ENCODE results near the gene BACE2. TPM values are rescaled to one million over a fixed set of nuclear protein-coding genes. Genes with fewer than 3 reads are reported as not detected.

The BACE2 gene
- total RNA-seq, 3 donors from 2014 or later (not counting 1 experiment from before 2014, with no cell fraction given), result 0.12 to 10.3 (median 0.29) TPM

DNA sequence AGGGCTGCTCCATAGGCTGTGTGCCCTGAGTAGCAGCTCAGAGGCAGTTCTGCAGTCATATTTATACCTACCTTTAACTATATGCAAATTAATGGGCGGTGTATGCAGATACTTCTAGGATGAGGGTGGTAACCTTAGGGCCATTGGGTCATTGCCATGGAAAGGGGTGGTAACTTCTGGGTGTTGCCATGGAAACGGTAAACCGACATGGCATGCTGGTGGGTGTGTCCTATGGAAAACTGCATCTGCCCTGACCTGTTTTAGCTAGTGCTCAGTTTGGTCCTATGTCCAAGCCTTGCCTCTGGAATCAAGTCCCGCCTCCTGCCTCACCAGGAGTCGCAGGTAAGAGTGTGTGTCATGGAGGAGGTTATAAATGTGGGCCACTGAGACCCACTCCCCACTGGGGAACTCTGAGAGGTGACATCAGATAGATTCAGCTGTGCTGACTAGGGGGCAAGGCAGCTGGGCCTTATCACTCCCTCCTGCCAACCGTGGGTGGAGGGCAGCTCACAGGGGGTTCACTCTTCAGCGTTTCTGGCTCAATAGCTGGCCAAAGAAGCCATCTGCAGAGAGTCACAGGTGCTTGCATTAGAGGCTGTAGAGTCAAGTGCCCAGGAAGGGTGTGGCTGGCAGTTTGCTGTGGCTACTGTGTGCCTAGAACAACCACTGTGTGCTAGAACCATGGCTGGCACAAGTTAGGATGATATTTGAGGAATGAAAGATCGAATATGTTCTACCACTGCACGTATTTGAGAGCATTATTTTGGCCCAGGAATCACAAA, 19.0 kb downstream of the BACE2 start:
- no peak overlapping the region for H3K4me3 Mint-ChIP-seq
- H3K27me3 Mint-ChIP-seq (ENCODE audit: low read depth in 2 of 2), result peaks cover 5 to 18% of the 10 kb centered on the region in 2 donors
- TF ChIP-seq, protein P1, sequence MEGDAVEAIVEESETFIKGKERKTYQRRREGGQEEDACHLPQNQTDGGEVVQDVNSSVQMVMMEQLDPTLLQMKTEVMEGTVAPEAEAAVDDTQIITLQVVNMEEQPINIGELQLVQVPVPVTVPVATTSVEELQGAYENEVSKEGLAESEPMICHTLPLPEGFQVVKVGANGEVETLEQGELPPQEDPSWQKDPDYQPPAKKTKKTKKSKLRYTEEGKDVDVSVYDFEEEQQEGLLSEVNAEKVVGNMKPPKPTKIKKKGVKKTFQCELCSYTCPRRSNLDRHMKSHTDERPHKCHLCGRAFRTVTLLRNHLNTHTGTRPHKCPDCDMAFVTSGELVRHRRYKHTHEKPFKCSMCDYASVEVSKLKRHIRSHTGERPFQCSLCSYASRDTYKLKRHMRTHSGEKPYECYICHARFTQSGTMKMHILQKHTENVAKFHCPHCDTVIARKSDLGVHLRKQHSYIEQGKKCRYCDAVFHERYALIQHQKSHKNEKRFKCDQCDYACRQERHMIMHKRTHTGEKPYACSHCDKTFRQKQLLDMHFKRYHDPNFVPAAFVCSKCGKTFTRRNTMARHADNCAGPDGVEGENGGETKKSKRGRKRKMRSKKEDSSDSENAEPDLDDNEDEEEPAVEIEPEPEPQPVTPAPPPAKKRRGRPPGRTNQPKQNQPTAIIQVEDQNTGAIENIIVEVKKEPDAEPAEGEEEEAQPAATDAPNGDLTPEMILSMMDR (IDR thresholded peaks at IDR 0.05), result no peak
- H3K4me1 ChIP-seq (ENCODE audit: control insufficient read depth, insufficient read depth, low read length), result peaks cover 5% of the 10 kb centered on the region
- WGBS (ENCODE audit: insufficient coverage), result 81% methylated on average over 9 of the region's 9 CpGs
- no peak for DNase-seq
- H3K4me1 Mint-ChIP-seq, result no peaks in the 10 kb centered on the region
- intact Hi-C loops (cut with micrococcal nuclease), result no loop called here
- no peaks in the 10 kb centered on the region for H3K36me3 ChIP-seq (ENCODE audit: control insufficient read depth, insufficient read depth, low read length)
- no peaks in the 10 kb centered on the region for H3K27me3 ChIP-seq (ENCODE audit: control insufficient read depth, insufficient read depth, low read length)
- H3K4me3 ChIP-seq (ENCODE audit: low read length), result no peak overlapping the region
- no peaks in the 10 kb centered on the region for H3K36me3 Mint-ChIP-seq
- H3K27ac Mint-ChIP-seq, result no peak overlapping the region
- no peaks in the 10 kb centered on the region for H3K9me3 ChIP-seq (ENCODE audit: control insufficient read depth, insufficient read depth, low read length)
- ATAC-seq, result no peak
- H3K9me3 Mint-ChIP-seq, result peaks cover 4% of the 10 kb centered on the region in 2 donors
- H3K27ac ChIP-seq (ENCODE audit: low read length), result no peak overlapping the region

DNA sequence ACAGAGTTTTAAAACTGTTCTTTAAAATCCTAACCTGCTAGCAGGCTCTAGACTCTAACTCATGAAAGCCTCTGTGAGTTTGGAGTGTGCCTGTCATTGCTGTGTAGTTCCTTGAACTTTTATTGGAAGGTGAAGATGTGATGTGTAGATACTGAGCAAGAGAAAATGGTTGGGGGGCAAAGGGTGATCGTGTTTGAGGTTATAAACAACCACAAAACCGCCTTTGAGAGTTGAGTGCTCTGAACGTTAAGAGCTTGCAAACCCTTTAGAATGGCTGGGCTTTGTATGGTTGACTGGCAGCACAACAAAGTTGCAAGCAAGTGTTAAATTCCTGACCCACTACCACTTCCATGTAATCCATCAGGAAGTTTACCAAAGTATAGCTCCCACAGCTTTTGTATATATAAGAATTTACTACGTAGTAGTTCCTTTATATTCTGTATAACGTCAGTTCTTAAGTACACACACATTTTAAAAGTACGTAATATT, 19.6 kb downstream of the BACE2 start:
- Mint-ChIP-seq H3K27me3 (ENCODE audit: low read depth in 2 of 2) (peaks cover 5 to 17% of the 10 kb centered on the region in 2 donors), H3K9me3 (peaks cover 4% of the 10 kb centered on the region in 2 donors), H3K4me1 (no peaks in the 10 kb centered on the region), H3K27ac (no peak overlapping the region), H3K36me3 (no peaks in the 10 kb centered on the region), H3K4me3 (no peak overlapping the region)
- DNase-seq (no peak), ATAC-seq (no peak)
- no peaks in the 10 kb centered on the region for H3K36me3 ChIP-seq (ENCODE audit: control insufficient read depth, insufficient read depth, low read length)
- no peak overlapping the region for H3K4me3 ChIP-seq (ENCODE audit: low read length)
- H3K4me1 ChIP-seq (ENCODE audit: control insufficient read depth, insufficient read depth, low read length), result peaks cover 5% of the 10 kb centered on the region
- H3K27me3 ChIP-seq (ENCODE audit: control insufficient read depth, insufficient read depth, low read length), result no peaks in the 10 kb centered on the region
- H3K9me3 ChIP-seq (ENCODE audit: control insufficient read depth, insufficient read depth, low read length), result no peaks in the 10 kb centered on the region
- TF ChIP-seq, protein P1 (IDR thresholded peaks at IDR 0.05), result no peak
- WGBS (ENCODE audit: insufficient coverage), result 85% methylated on average over 5 of the region's 6 CpGs
- intact Hi-C loops (cut with micrococcal nuclease), result no loop called here
- no peak overlapping the region for H3K27ac ChIP-seq (ENCODE audit: low read length)

DNA sequence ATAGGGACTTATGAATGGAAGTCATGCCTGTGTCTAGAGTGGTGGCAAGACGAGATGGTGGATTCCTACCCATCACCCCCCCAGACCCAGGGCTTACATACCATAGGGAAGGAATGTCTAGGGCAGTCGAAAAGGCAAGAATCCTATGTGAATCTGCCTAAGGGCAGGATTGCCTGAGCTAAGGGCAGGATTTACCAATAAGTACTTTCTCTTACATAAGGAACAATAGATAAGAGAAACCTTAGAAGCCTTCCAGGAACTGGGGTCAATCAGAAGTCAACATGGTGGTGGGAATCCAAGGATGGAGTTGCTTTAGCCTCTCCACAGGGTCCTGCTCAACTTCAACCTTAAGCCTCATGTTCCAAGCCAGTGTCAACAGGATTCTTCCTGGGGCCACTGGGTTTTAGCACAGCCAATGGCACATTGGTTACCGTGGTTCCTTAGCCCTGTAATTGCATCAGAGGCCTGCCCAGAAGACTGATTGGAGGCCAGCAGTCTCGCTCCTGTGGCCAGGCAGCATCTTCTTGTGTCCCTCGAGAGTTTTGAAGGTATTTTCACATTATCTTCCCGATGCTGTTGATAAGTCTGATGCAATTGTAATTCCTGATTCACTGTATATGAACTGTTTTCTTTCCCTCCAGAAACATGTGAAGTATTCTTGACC, 20.7 kb downstream of the BACE2 start:
- Histone ChIP-seq H3K4me1 (ENCODE audit: control insufficient read depth, insufficient read depth, low read length) (peaks cover 5% of the 10 kb centered on the region), H3K4me3 (ENCODE audit: low read length) (no peak overlapping the region), H3K27me3 (ENCODE audit: control insufficient read depth, insufficient read depth, low read length) (no peaks in the 10 kb centered on the region), H3K36me3 (ENCODE audit: control insufficient read depth, insufficient read depth, low read length) (no peaks in the 10 kb centered on the region), H3K27ac (ENCODE audit: low read length) (no peak overlapping the region), H3K9me3 (ENCODE audit: control insufficient read depth, insufficient read depth, low read length) (no peaks in the 10 kb centered on the region)
- DNase-seq (no peak), ATAC-seq (no peak)
- H3K4me1 Mint-ChIP-seq, result no peaks in the 10 kb centered on the region
- WGBS (ENCODE audit: insufficient coverage), result 93% methylated on average over 5 of the region's 6 CpGs
- no peaks in the 10 kb centered on the region for H3K36me3 Mint-ChIP-seq
- no peak overlapping the region for H3K4me3 Mint-ChIP-seq
- peaks cover 4% of the 10 kb centered on the region in 2 donors for H3K9me3 Mint-ChIP-seq
- H3K27ac Mint-ChIP-seq, result no peak overlapping the region
- peaks cover 5 to 9% of the 10 kb centered on the region in 2 donors for H3K27me3 Mint-ChIP-seq (ENCODE audit: low read depth in 2 of 2)
- TF ChIP-seq, protein P1 (IDR thresholded peaks at IDR 0.05), result no peak
- intact Hi-C loops (cut with micrococcal nuclease), result no loop called here

Measured in natural killer cell (primary cell).